IMR-90 (cell line): ENCODE data around the gene ALX4. TPM values are rescaled to one million over a fixed set of nuclear protein-coding genes. Genes with fewer than 3 reads are reported as not detected.

Experiments used
- ATAC-seq: fragments of 200-7000 bp; cut with Tn5 transposase; 2 replicates; pipeline ENCODE4 v1.9.1; 2020; ENCODE audit warnings: low read depth, mild to moderate bottlenecking, moderate library complexity
- BruUV-seq: library from RNA; stranded (reverse); fragments of 400-500 nt; replicated peaks from 2 replicates; lab custom pipeline; 2021; lab: Mats Ljungman, UMichigan
- CTCF ChIA-PET: fragments of 300-600 bp; formaldehyde crosslinking; extraction: SDS; loops from one replicate; lab custom pipeline; 2021; ENCODE audit warnings: antibody characterized with exemption; lab: Yijun Ruan, JAX
- POLR2A ChIA-PET: fragments of 300-600 bp; sonication (Branson Sonifier 250); formaldehyde crosslinking; loops from one replicate; lab custom pipeline; 2022; ENCODE audit warnings: antibody characterized with exemption; ENCODE audit not compliant: unreplicated experiment; lab: Charles Lee
- DNase-seq: peaks from one replicate; pipeline ENCODE4 v3.0.0; 2013
- H2AFZ ChIP-seq: replicated peaks from 2 replicates; pipeline ENCODE3; 2013; ENCODE audit warnings: low read length, mild to moderate bottlenecking; ENCODE audit not compliant: poor library complexity
- H2AK5ac ChIP-seq: 2 replicates; pipeline ENCODE4 v1.6.1; 2013; ENCODE audit warnings: low read depth, low read length, inconsistent platforms
- H2AK9ac ChIP-seq: replicated peaks from 2 replicates; pipeline ENCODE3; 2013; ENCODE audit warnings: mild to moderate bottlenecking, low read depth, low read length, moderate library complexity; ENCODE audit not compliant: poor library complexity
- H2BK120ac ChIP-seq: 2 replicates; pipeline ENCODE4 v1.6.1; 2013; ENCODE audit warnings: low read depth, low read length, inconsistent platforms
- H2BK15ac ChIP-seq: 3 replicates; pipeline ENCODE4 v1.6.1; 2013; ENCODE audit warnings: low read depth, low read length, inconsistent platforms
- H2BK20ac ChIP-seq: 2 replicates; pipeline ENCODE4 v1.6.1; 2013; ENCODE audit warnings: low read depth, mild to moderate bottlenecking, inconsistent platforms, low read length, moderate library complexity
- H2BK5ac ChIP-seq: 2 replicates; pipeline ENCODE4 v1.6.1; 2013; ENCODE audit warnings: mild to moderate bottlenecking, low read depth, low read length, inconsistent platforms; ENCODE audit not compliant: poor library complexity, severe bottlenecking
- H3K14ac ChIP-seq: replicated peaks from 2 replicates; pipeline ENCODE4 v1.6.1; 2013; ENCODE audit warnings: low read depth, low read length, inconsistent platforms
- H3K18ac ChIP-seq: 2 replicates; pipeline ENCODE4 v1.6.1; 2013; ENCODE audit warnings: low read depth, low read length, control low read depth
- H3K23ac ChIP-seq: 2 replicates; pipeline ENCODE4 v1.6.1; 2013; ENCODE audit warnings: low read depth, low read length, inconsistent platforms
- H3K27ac ChIP-seq: 2 replicates; pipeline ENCODE4 v1.5.1; 2013; ENCODE audit warnings: mild to moderate bottlenecking, control low read depth, low read length; ENCODE audit not compliant: insufficient read depth
- H3K27me3 ChIP-seq: 2 replicates; pipeline ENCODE4 v1.6.1; 2013; ENCODE audit warnings: low read length; ENCODE audit not compliant: control insufficient read depth, insufficient read depth
- H3K36me3 ChIP-seq: 2 replicates; pipeline ENCODE4 v1.6.1; 2013; ENCODE audit warnings: low read length, mixed read lengths; ENCODE audit not compliant: control insufficient read depth, insufficient read depth
- H3K4ac ChIP-seq: 2 replicates; pipeline ENCODE4 v1.6.1; 2013; ENCODE audit warnings: low read depth, low read length, inconsistent platforms
- H3K4me1 ChIP-seq: 2 replicates; pipeline ENCODE4 v1.6.1; 2013; ENCODE audit warnings: low read length, mixed read lengths; ENCODE audit not compliant: control insufficient read depth, insufficient read depth
- H3K4me2 ChIP-seq: 2 replicates; pipeline ENCODE4 v1.6.1; 2013; ENCODE audit warnings: low read depth, mild to moderate bottlenecking, control low read depth, low read length, moderate library complexity
- H3K4me3 ChIP-seq: 2 replicates; pipeline ENCODE4 v1.5.1; 2013; ENCODE audit warnings: low read depth, mild to moderate bottlenecking, control low read depth, low read length, moderate library complexity; ENCODE audit not compliant: insufficient read depth
- H3K56ac ChIP-seq: 2 replicates; pipeline ENCODE4 v1.6.1; 2013; ENCODE audit warnings: low read length, inconsistent platforms; ENCODE audit not compliant: insufficient read depth; ENCODE audit errors: extremely low read depth
- H3K79me1 ChIP-seq, 2 experiments: 2 replicates each; pipeline ENCODE4 v1.6.1; 2013; ENCODE audit warnings: low read length in 2 of 2, inconsistent platforms in 1 of 2, low read depth in 1 of 2
- H3K9ac ChIP-seq: 2 replicates; pipeline ENCODE4 v1.6.1; 2013; ENCODE audit warnings: low read depth, low read length, control low read depth
- H3K9me1 ChIP-seq: 2 replicates; pipeline ENCODE4 v1.6.1; 2013; ENCODE audit warnings: low read length, inconsistent platforms; ENCODE audit not compliant: insufficient read depth
- H3K9me3 ChIP-seq: 2 replicates; pipeline ENCODE4 v1.6.1; 2013; ENCODE audit warnings: low read length; ENCODE audit not compliant: control insufficient read depth, insufficient read depth
- H4K20me1 ChIP-seq: 2 replicates; pipeline ENCODE4 v1.6.1; 2013; ENCODE audit warnings: low read length, inconsistent platforms; ENCODE audit not compliant: insufficient read depth
- H4K5ac ChIP-seq: 2 replicates; pipeline ENCODE4 v1.6.1; 2013; ENCODE audit warnings: mild to moderate bottlenecking, low read depth, low read length, control low read depth
- H4K8ac ChIP-seq, 2 experiments: 2 replicates each; pipeline ENCODE4 v1.6.1; 2013; ENCODE audit warnings: low read depth in 2 of 2, low read length in 2 of 2, control low read depth in 1 of 2, inconsistent platforms in 1 of 2
- H4K91ac ChIP-seq: 2 replicates; pipeline ENCODE4 v1.6.1; 2013; ENCODE audit warnings: low read depth, low read length, inconsistent platforms; ENCODE audit not compliant: insufficient read depth
- POLR2A ChIP-seq: IDR thresholded peaks from 2 replicates; pipeline ENCODE4 v1.6.1; 2012; ENCODE audit warnings: mild to moderate bottlenecking, low read depth, low read length
- WGBS, 2 experiments: methylation state at CpG; one replicate each; pipeline versions ENCODE4 v1.1.5 to v1.1.7; 2013; ENCODE audit warnings: missing lambda C conversion rate in 2 of 2; ENCODE audit not compliant: insufficient read length in 1 of 2; ENCODE audit errors: extremely low coverage in 2 of 2; 5-methylcytosine and 5-hydroxymethylcytosine counted together
- dilution Hi-C: fragments of 300-500 bp; cut with HindIII; formaldehyde crosslinking; loops from one replicate; pipeline ENCODE4 v1.14.3; 2018; ENCODE audit warnings: low sequenced_read_pairs; ENCODE audit not compliant: unreplicated experiment
- in situ Hi-C: fragments of 300-500 bp; cut with MboI; formaldehyde crosslinking; loops from 3 replicates; pipeline ENCODE4 v1.14.3; 2019; ENCODE audit warnings: low sequenced_read_pairs, inconsistent platforms, mixed read lengths
- intact Hi-C: fragments of 100-400 bp; cut with micrococcal nuclease; formaldehyde crosslinking; loops from 2 replicates; pipeline ENCODE4 v1.10.0; 2022
- polyA plus RNA-seq, 3 experiments: library from polyadenylated mRNA; depleted of rRNA; stranded (reverse); fragments of >200 nt; gene quantifications; 2 replicates each; pipeline ENCODE4 v1.2.3, GENCODE V29; 2012; ENCODE audit warnings: low replicate concordance in 1 of 3
- total RNA-seq: library from RNA; depleted of rRNA; stranded (reverse); fragments of >200 nt; gene quantifications from 2 replicates; pipeline ENCODE4 v1.2.3, GENCODE V29; 2012

The ALX4 gene
- total and polyA plus RNA-seq, 2 of the 4 experiments (the other 2 are of a cell fraction), result not detected

- H2AFZ ChIP-seq, result no peak overlapping the region
- no peak overlapping the region for H3K4ac ChIP-seq
- ChIA-PET POLR2A (no interaction called here), CTCF (no interaction called here)
- no peaks in the 10 kb centered on the region; the same call in 1 of the 2 replicates for H3K9me3 ChIP-seq
- ATAC-seq, result no peak
- H2BK120ac ChIP-seq, result no peak overlapping the region
- WGBS, 2 experiments, result no CpG with 5 or more reads among the region's 6 CpGs
- no peaks in the 10 kb centered on the region for H3K27me3 ChIP-seq
- in situ Hi-C loops, result no loop called here
- dilution Hi-C loops, result no loop called here
- peaks cover 2% of the 10 kb centered on the region for H3K4me1 ChIP-seq
- H3K79me1 ChIP-seq, result no peaks in the 10 kb centered on the region
- no peak overlapping the region for H3K9ac ChIP-seq
- no peak overlapping the region for H3K14ac ChIP-seq
- H3K18ac ChIP-seq, result no peak overlapping the region
- no TSS peak for BruUV-seq
- H4K20me1 ChIP-seq, result no peaks in the 10 kb centered on the region
- no peak for DNase-seq
- H3K56ac ChIP-seq, result no peak overlapping the region
- no peak for TF ChIP-seq POLR2A
- H3K4me2 ChIP-seq, result no peak overlapping the region
- no peak overlapping the region for H4K91ac ChIP-seq
- no peak overlapping the region for H4K8ac ChIP-seq
- peaks cover under 1% of the 10 kb centered on the region; the same call in 1 of the 2 replicates for H3K9me1 ChIP-seq
- no peak overlapping the region for H2BK15ac ChIP-seq
- no peak overlapping the region for H3K4me3 ChIP-seq
- no peak overlapping the region for H2AK9ac ChIP-seq
- H3K27ac ChIP-seq, result no peak overlapping the region
- H2BK5ac ChIP-seq, result no peak overlapping the region
- H3K36me3 ChIP-seq, result no peaks in the 10 kb centered on the region
- intact Hi-C loops, result loop anchor here (10.0 kb wide), 1 partner anchor 116 kb away; no protein-coding TSS in a partner anchor
- no peak overlapping the region for H2AK5ac ChIP-seq
- no peak overlapping the region for H4K5ac ChIP-seq
- no peak overlapping the region for H3K23ac ChIP-seq
- no peak overlapping the region for H2BK20ac ChIP-seq
Observed at GRCh38 chr11:44250421-44250820, 59.5 kb downstream of the ALX4 start.
